ENCODE results near the gene TRIO.

Gene TRIO

DNA sequence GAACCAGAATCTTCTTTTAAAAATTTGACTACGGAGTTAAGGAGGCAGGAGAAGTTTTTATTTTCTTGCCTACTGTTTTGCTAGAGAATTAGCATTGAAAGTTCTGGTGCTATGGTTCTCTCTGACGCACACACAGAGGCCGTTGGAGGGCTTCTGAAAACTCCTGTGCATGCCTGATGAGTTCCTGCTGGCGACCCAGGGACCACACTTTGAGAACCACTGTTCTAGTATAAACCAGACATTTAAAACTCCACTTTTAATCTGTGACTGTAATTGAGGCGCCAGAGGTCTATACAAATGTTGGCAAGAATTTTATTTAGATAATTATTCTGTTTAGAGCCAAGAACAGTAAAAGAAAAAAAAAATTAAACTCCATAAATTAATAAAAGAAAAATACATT is 338.9 kb downstream of the TRIO start:
- no peak for ATAC-seq (ENCODE audit: low read depth)
- no peaks in the 10 kb centered on the region for H3K9me3 Mint-ChIP-seq
- H3K4me3 Mint-ChIP-seq = no peak overlapping the region
- H3K36me3 Mint-ChIP-seq = peaks cover 36% of the 10 kb centered on the region
- DNase-seq (ENCODE audit: low spot score in 2 of 2) = no peak
- no peaks in the 10 kb centered on the region for H3K4me1 Mint-ChIP-seq
- H3K27me3 Mint-ChIP-seq = no peaks in the 10 kb centered on the region
- H3K27ac Mint-ChIP-seq = no peak overlapping the region

DNA sequence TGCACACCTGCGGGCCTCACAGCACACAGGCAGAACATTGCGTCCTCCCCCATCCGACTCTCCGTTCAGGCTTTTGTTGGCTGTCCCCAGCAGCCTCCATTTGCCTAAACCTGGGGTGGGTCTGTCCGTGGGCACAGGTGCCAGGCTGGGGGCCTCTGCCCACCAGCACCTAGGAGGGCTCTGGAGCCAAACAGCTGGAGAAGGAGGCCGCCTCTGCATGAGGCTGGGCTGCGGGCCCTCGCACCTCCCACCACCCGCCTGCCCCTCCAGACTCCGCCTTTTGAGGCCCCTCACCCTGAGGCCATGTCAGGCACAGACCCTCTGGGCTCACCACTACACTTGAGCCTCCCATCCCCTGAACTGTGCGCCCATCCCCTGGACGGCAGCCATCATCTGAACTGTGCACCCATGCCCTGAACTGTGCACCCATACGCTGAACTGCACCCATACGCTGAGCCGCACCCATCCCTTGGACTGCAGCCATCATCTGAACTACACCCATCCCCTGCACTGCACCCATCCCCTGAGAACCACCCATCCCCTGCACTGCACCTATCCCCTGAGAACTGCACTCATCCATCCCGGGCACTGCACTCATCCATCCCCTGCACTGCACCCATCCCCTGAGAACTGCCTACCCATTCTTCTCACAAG is 340.5 kb downstream of the TRIO start:
- Mint-ChIP-seq H3K36me3 (peaks cover 40% of the 10 kb centered on the region), H3K27me3 (no peaks in the 10 kb centered on the region), H3K4me3 (no peak overlapping the region), H3K4me1 (peaks cover 3% of the 10 kb centered on the region), H3K27ac (no peak overlapping the region), H3K9me3 (no peaks in the 10 kb centered on the region)
- no peak for ATAC-seq (ENCODE audit: low read depth)
- no peak for DNase-seq (ENCODE audit: low spot score in 2 of 2)

DNA sequence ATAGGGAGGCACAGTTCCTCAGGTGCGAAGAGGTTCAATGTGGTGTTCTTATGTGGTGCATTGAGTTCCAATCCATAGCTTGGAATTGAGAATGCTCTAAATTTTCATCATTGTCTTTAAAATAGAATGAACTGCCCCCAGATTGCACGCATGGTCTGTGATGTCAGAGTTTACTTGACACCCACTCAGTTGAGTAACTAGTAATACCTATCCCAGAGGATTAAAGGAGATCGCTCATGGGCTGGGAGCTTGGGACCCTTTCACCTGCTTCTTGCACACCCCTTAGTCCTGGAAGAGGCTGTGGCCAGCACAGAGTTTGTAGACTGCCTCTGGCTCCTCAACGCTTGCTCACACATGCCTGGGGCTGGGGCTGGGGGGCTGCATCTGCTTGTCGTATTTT is 343.3 kb downstream of the TRIO start:
- H3K4me1 Mint-ChIP-seq = peaks cover 3% of the 10 kb centered on the region
- ATAC-seq (ENCODE audit: low read depth) (no peak), DNase-seq (ENCODE audit: low spot score in 2 of 2) (no peak)
- no peak overlapping the region for H3K27ac Mint-ChIP-seq
- no peaks in the 10 kb centered on the region for H3K9me3 Mint-ChIP-seq
- H3K27me3 Mint-ChIP-seq = no peaks in the 10 kb centered on the region
- no peak overlapping the region for H3K4me3 Mint-ChIP-seq
- peaks cover 40% of the 10 kb centered on the region for H3K36me3 Mint-ChIP-seq

DNA sequence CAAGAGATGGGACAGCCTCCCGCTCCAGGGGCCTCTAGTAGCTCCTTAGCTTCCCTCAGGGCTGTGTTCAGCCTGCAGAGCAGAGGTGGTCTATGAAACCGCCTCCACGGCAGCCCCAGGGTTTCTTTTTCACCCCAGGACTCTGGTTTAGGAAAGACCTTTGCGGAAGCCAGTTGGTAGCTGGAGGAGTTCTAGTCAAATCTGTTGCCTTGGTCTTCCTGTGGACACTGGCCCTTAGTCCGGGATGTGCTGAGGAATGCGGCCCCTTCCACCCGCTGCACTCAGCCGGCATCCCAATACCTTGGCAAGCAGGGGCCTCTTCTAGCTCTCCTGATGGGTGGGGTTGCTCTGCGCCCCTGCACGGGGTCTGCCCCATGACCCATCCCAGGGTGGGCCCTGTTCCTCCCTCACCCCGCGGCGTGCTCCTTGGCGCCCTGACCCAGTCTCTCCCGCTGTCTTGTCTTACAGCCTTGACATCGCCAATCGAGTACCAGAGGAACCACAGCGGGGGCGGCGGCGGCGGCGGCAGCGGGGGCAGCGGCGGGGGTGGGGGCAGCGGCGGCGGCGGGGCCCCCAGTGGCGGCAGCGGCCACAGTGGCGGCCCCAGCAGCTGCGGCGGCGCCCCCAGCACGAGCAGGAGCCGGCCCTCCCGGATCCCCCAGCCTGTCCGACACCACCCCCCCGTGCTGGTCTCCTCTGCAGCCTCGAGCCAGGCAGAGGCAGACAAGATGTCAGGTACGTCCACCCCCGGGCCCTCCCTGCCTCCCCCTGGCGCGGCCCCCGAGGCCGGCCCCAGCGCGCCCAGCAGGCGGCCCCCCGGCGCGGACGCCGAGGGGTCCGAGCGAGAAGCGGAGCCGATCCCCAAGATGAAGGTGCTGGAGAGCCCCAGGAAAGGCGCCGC is 344.1 kb downstream of the TRIO start:
- H3K4me1 Mint-ChIP-seq = peaks cover 3% of the 10 kb centered on the region
- ATAC-seq (ENCODE audit: low read depth) (no peak), DNase-seq (ENCODE audit: low spot score in 2 of 2) (no peak)
- H3K4me3 Mint-ChIP-seq = no peak overlapping the region
- H3K27me3 Mint-ChIP-seq = no peaks in the 10 kb centered on the region
- H3K36me3 Mint-ChIP-seq = peaks cover 48% of the 10 kb centered on the region
- no peaks in the 10 kb centered on the region for H3K9me3 Mint-ChIP-seq
- H3K27ac Mint-ChIP-seq = no peak overlapping the region

DNA sequence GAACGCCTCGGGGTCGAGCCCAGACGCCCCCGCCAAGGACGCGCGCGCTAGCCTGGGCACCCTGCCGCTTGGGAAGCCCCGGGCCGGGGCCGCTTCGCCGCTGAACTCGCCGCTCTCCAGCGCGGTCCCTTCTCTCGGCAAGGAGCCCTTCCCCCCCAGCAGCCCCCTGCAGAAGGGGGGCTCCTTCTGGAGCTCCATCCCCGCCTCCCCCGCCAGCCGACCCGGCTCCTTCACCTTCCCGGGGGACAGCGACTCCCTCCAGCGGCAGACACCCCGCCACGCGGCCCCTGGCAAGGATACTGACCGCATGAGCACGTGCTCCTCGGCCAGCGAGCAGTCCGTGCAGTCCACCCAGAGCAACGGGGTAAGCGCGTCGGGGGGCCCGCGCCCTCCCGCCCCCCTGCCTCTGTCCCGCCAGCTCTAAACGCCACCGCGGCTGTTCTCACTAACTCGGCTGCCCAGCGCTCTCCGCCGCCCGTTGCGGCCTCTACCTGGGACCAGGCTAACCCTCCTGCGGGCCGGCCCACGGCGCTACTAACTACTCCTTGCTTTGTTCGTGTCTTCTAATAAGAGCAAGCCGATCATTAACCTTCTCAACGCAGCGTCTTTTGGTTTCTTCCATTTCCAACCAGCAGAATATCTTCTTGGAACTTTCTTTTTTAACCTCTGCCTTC is 344.9 kb downstream of the TRIO start:
- Mint-ChIP-seq H3K4me3 (no peak overlapping the region), H3K27ac (peak overlapping the region; percentile 73), H3K9me3 (no peaks in the 10 kb centered on the region), H3K4me1 (peaks cover 3% of the 10 kb centered on the region), H3K36me3 (peaks cover 49% of the 10 kb centered on the region), H3K27me3 (no peaks in the 10 kb centered on the region)
- DNase-seq (ENCODE audit: low spot score in 2 of 2) (no peak), ATAC-seq (ENCODE audit: low read depth) (no peak)

DNA sequence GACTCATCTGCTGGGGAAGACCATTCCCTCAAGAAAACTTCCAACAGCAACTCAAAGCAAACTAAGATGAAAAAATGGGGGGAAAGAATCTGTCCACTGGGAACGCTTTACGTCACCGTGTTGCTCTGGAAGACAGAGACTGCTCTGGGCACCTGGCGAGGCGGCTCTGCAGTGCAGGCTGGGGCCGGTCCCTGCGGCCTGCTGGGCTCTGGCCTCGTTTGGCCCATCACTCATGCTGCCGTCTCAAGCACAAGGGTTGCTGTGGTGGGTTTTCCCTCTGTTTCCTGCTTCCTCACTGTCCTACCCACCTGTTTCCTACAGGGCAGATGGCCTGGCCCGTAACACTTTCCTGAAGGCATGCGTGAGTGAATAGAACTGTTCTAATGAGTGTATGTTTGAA is 345.6 kb downstream of the TRIO start:
- Mint-ChIP-seq H3K36me3 (peaks cover 51% of the 10 kb centered on the region), H3K4me1 (peaks cover 3% of the 10 kb centered on the region), H3K27me3 (no peaks in the 10 kb centered on the region), H3K4me3 (no peak overlapping the region), H3K27ac (peak overlapping the region; percentile 73), H3K9me3 (no peaks in the 10 kb centered on the region)
- ATAC-seq (ENCODE audit: low read depth) = no peak
- DNase-seq (ENCODE audit: low spot score in 2 of 2) = no peak

DNA sequence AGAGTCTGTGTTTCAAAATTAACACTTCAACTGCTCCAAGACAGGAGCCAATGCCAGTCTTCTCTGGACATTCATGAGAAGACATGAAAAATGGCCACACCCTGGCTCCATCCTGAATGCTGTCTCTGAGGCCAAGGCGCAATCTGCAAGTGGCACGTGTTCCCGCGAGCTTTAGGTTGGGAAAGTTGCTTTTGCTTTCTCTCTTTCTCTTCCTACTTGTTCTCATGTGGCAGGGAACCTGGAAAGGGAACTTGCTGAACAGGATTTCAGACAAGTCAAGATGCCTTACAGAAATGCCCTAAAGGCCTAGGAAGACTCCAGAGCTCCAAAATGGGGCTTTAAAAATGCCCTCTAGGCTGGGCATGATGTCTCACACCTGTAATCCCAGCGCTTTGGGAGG is 346.5 kb downstream of the TRIO start:
- H3K27ac Mint-ChIP-seq = no peak overlapping the region
- H3K9me3 Mint-ChIP-seq = no peaks in the 10 kb centered on the region
- no peak overlapping the region for H3K4me3 Mint-ChIP-seq
- H3K36me3 Mint-ChIP-seq = peaks cover 44% of the 10 kb centered on the region
- H3K27me3 Mint-ChIP-seq = no peaks in the 10 kb centered on the region
- DNase-seq (ENCODE audit: low spot score in 2 of 2) = no peak
- no peak for ATAC-seq (ENCODE audit: low read depth)
- H3K4me1 Mint-ChIP-seq = peaks cover 3% of the 10 kb centered on the region

DNA sequence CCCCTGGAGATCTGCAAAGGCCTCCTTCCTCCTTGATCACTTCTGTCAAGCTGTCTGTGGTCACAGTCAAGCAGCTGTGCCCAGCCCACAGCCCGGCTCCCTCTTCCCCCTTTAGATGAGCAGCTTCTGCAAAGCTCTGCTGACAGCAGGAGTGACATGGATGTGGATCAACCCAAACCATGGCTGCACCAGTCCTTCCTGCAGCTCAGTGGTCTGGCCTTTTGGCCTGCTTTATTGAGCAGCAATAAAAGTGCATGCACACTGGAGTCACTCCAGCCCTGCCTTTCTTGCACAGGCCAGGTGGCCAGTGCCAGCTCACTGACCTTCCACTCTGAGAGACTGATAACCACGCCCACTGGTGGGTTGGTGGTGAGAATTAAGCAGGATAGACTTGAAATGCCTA is 347.2 kb downstream of the TRIO start:
- DNase-seq (ENCODE audit: low spot score in 2 of 2) (no peak), ATAC-seq (ENCODE audit: low read depth) (no peak)
- peaks cover 44% of the 10 kb centered on the region for H3K36me3 Mint-ChIP-seq
- H3K4me3 Mint-ChIP-seq = no peak overlapping the region
- H3K9me3 Mint-ChIP-seq = no peaks in the 10 kb centered on the region
- H3K27me3 Mint-ChIP-seq = no peaks in the 10 kb centered on the region
- H3K27ac Mint-ChIP-seq = no peak overlapping the region
- H3K4me1 Mint-ChIP-seq = peaks cover 3% of the 10 kb centered on the region

DNA sequence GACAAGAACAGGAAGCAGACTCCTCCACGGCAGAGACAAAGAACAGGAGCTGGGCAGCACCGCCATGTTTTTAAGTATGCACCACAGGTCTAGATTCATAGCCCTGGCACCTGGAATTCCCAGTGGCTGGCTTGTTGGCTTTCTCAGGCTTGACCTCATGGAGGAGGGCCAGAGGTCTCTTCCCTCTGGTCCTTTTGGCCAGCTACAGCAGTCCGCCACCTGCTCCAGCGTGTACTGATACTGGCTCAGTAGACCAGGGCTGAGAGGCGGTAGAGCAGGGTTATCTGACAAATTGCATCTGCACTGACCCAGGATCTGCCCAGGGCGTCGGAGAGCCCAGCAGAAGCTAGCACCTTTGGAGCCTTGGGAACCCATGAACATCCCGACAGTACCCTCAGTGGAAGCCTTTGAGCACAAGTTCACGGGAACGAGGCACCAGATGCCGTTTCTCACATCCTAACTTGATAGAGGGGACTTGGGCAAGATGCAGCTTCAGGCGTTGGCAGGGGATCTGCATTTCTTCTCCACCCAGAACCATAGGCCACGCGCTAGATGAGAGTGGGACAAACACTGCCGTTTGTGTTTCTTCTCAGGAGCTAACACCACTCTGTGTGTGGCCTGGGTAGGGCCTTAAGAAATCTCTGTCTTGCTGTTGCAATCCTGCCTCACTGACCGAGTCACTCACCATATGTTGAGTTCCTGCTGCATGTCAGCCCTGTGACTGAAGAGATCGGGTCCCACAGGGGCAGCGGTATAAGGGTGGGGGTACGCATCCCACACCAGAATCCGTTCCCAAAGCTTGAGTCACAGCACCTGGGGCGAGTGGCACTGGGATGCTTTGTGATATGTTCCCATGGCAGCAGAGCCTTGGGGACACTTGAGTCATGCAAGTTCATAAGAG is 348.1 kb downstream of the TRIO start:
- no peaks in the 10 kb centered on the region for H3K27me3 Mint-ChIP-seq
- no peak for DNase-seq (ENCODE audit: low spot score in 2 of 2)
- no peak overlapping the region for H3K27ac Mint-ChIP-seq
- no peaks in the 10 kb centered on the region for H3K9me3 Mint-ChIP-seq
- no peak for ATAC-seq (ENCODE audit: low read depth)
- H3K4me3 Mint-ChIP-seq = no peak overlapping the region
- H3K4me1 Mint-ChIP-seq = peaks cover 3% of the 10 kb centered on the region
- peaks cover 43% of the 10 kb centered on the region for H3K36me3 Mint-ChIP-seq

DNA sequence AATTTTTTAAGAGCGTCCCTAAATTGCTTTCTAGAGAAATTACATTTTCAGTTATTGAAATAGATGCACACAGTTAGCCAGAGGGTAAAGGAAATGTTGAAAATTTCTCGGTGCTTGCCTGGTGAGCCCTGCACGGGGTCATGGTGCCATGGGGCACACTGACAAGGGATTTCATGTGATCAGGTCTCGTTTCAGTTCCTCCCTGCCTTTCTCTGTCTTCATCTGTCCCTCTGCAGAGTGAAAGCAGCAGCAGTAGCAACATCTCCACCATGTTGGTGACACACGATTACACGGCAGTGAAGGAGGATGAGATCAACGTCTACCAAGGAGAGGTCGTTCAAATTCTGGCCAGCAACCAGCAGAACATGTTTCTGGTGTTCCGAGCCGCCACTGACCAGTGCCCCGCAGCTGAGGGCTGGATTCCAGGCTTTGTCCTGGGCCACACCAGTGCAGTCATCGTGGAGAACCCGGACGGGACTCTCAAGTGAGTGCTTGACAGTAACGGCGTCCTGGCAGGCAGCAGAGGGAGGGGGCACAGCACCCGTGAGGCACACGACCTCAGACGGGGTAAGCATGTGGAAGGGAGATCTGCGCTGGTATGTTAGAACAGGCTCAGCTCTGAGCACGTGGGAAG is 349.3 kb downstream of the TRIO start:
- H3K27ac Mint-ChIP-seq = no peak overlapping the region
- peaks cover 3% of the 10 kb centered on the region for H3K4me1 Mint-ChIP-seq
- no peak overlapping the region for H3K4me3 Mint-ChIP-seq
- DNase-seq (ENCODE audit: low spot score in 2 of 2) = no peak
- peaks cover 48% of the 10 kb centered on the region for H3K36me3 Mint-ChIP-seq
- no peaks in the 10 kb centered on the region for H3K9me3 Mint-ChIP-seq
- no peak for ATAC-seq (ENCODE audit: low read depth)
- H3K27me3 Mint-ChIP-seq = no peaks in the 10 kb centered on the region

DNA sequence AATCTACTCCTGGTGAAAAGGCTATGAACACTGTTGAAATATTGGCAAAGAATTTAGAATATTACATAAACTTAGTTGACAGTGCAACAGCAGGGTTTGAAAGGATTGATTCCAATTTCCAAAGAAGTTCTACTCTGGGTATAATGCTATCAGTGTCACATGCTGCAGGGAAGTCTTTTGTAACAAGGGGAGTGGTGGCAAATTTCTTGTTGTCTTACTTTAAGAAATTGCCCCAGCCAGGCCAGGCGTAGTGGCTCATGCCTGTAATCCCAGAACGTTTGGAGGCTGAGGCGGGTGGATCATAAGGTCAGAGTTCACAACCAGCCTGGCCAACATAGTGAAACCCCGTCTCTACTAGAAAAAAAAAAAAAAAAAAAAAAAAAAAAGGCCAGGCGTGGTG is 352.2 kb downstream of the TRIO start:
- DNase-seq (ENCODE audit: low spot score in 2 of 2) = no peak
- H3K4me3 Mint-ChIP-seq = no peak overlapping the region
- no peak overlapping the region for H3K27ac Mint-ChIP-seq
- no peaks in the 10 kb centered on the region for H3K9me3 Mint-ChIP-seq
- H3K27me3 Mint-ChIP-seq = no peaks in the 10 kb centered on the region
- no peaks in the 10 kb centered on the region for H3K4me1 Mint-ChIP-seq
- no peak for ATAC-seq (ENCODE audit: low read depth)
- peaks cover 43% of the 10 kb centered on the region for H3K36me3 Mint-ChIP-seq

DNA sequence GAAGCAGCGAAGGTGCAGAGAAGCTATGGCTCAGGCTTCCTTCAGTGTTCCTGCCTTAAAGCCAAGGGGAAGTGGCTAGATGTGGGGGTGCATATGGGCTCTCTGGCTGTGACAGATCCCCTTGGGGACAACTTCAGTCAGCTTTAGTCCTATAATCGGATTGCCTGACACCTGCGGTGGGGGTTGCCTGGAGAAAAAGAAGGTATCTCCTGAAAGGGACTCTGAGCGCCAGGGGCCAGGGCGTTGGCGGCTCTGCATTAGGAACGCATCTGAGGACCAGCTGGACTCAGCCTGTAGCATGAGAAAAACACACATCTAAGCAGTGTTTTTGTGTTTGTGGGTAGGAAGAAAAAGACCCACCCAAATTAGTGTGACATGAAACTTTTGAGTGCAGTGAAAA is 354.2 kb downstream of the TRIO start:
- H3K36me3 Mint-ChIP-seq = peaks cover 40% of the 10 kb centered on the region
- no peaks in the 10 kb centered on the region for H3K4me1 Mint-ChIP-seq
- H3K9me3 Mint-ChIP-seq = no peaks in the 10 kb centered on the region
- ATAC-seq (ENCODE audit: low read depth) (no peak), DNase-seq (ENCODE audit: low spot score in 2 of 2) (no peak)
- no peak overlapping the region for H3K4me3 Mint-ChIP-seq
- H3K27ac Mint-ChIP-seq = no peak overlapping the region
- no peaks in the 10 kb centered on the region for H3K27me3 Mint-ChIP-seq

Measured in memory B cell (primary cell).